Kidney (tissue), 14 donors: Measurements from ENCODE around the gene PRICKLE2. TPM values are rescaled to one million over a fixed set of nuclear protein-coding genes. Genes with fewer than 3 reads are reported as not detected.

Source experiments
- DNase-seq, 5 donors: peaks; one replicate each; pipeline ENCODE4 v3.0.0-alpha.2; 2013 to 2020
- FAIRE-seq: peaks from 2 replicates; lab custom pipeline; 2012; peaks lifted over from hg19 to GRCh38; lab: Jason Lieb, UNC
- H3K27ac ChIP-seq, 2 donors: one replicate each; pipeline ENCODE4 v1.7.0; 2013; ENCODE audit warnings: low read depth in 2 of 2, low read length in 2 of 2, inconsistent platforms in 1 of 2
- H3K27me3 ChIP-seq: one replicate; pipeline ENCODE4 v1.7.1; 2013; ENCODE audit warnings: low read length, inconsistent platforms; ENCODE audit not compliant: control insufficient read depth, insufficient read depth
- H3K36me3 ChIP-seq, 3 donors: one replicate each; pipeline versions ENCODE4 v1.7.0 to v1.7.1; 2013; ENCODE audit warnings: low read length in 3 of 3, control low read depth in 1 of 3, inconsistent platforms in 1 of 3; ENCODE audit not compliant: insufficient read depth in 3 of 3, control insufficient read depth in 2 of 3
- H3K4me1 ChIP-seq, 3 donors: one replicate each; pipeline versions ENCODE4 v1.7.0 to v1.7.1; 2013; ENCODE audit warnings: low read length in 3 of 3, inconsistent platforms in 1 of 3, low read depth in 1 of 3; ENCODE audit not compliant: control insufficient read depth in 2 of 3, insufficient read depth in 2 of 3
- H3K4me3 ChIP-seq, 3 donors: one replicate each; pipeline versions ENCODE4 v1.7.0 to v1.8.1; 2013; ENCODE audit warnings: low read length in 3 of 3, control low read depth in 1 of 3, inconsistent platforms in 1 of 3
- H3K9ac ChIP-seq, 3 donors: one replicate each; pipeline versions ENCODE4 v1.7.0 to v1.7.1; 2013; ENCODE audit warnings: low read length in 3 of 3, control low read depth in 1 of 3, inconsistent platforms in 1 of 3
- H3K9me3 ChIP-seq, 3 donors: one replicate each; pipeline versions ENCODE4 v1.7.0 to v1.7.1; 2013; ENCODE audit warnings: low read length in 3 of 3, control low read depth in 1 of 3, inconsistent platforms in 1 of 3; ENCODE audit not compliant: control insufficient read depth in 2 of 3, insufficient read depth in 1 of 3
- intact Hi-C: fragments of 100-400 bp; cut with DNase I; formaldehyde crosslinking; loops from one replicate; pipeline ENCODE4 v1.11.1; 2022
- polyA plus RNA-seq: library from polyadenylated mRNA; stranded (reverse); fragments of 350-450 nt; fragmentation: Illumina TruSeq; extraction: RNeasy Lipid Tissue Mini Kit (QIAGEN cat#74804); gene quantifications from one replicate; pipeline ENCODE4 v1.2.3, GENCODE V29; 2014; ENCODE audit warnings: low read depth, low replicate concordance; ENCODE audit not compliant: insufficient read depth
- total RNA-seq: library from RNA; stranded (reverse); fragmentation: NEBNext Ultra II Directional; extraction: Animal tissue kit (Norgen Biotek cat#: 25700); gene quantifications from one replicate; pipeline ENCODE4 v1.2.1, GENCODE V29; 2021
- TF ChIP-seq, protein P1 (sequence below): IDR thresholded peaks from 3 replicates; pipeline ENCODE4 v1.5.1; 2012; ENCODE audit warnings: mild to moderate bottlenecking, moderate library complexity, borderline replicate concordance; ENCODE audit not compliant: insufficient read depth; ENCODE audit errors: extremely low read depth
- donor health status: control.
- donor health status: control.
- donor health status: control.
- donor health status: control.
- donor health status: control.
- donor health status: DM: yes; HTN: yes; CAD: no.
- donor health status: Normal renal cell carcinoma (clear cell type).

The PRICKLE2 gene
- total and polyA plus RNA-seq, 2 donors from 2014 or later = 3.5 to 22.9 TPM

DNA sequence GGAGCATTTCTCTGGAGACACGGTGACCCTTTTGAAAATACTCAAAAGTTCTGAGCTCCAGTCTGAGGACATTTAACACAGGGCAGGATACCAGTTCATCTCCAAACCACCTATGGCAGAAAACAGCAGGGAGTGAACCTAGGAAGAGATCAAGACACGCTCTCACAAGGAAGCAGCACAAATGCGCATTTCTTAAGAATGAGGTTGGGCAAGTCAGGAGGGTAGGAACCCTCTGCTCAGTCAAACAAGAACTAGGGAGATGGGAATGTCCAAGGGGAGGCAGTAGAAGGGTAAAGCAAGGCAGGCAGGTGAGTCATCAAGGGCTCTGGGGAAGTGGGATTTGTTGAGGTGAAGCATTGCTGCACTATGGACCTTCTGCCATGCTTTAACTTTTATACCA is 141.7 kb downstream of the PRICKLE2 start:
- Histone ChIP-seq H3K27me3 (no peaks in the 10 kb centered on the region), H3K4me3 (no peak overlapping the region), H3K27ac (no peak overlapping the region), H3K9me3 (no peaks in the 10 kb centered on the region), H3K4me1 (peaks cover 0 to 3% (median 0%) of the 10 kb centered on the region in 3 donors), H3K9ac (no peak overlapping the region), H3K36me3 (no peaks in the 10 kb centered on the region)
- intact Hi-C loops = no loop called here
- DNase-seq = no peak
- TF ChIP-seq, protein P1, sequence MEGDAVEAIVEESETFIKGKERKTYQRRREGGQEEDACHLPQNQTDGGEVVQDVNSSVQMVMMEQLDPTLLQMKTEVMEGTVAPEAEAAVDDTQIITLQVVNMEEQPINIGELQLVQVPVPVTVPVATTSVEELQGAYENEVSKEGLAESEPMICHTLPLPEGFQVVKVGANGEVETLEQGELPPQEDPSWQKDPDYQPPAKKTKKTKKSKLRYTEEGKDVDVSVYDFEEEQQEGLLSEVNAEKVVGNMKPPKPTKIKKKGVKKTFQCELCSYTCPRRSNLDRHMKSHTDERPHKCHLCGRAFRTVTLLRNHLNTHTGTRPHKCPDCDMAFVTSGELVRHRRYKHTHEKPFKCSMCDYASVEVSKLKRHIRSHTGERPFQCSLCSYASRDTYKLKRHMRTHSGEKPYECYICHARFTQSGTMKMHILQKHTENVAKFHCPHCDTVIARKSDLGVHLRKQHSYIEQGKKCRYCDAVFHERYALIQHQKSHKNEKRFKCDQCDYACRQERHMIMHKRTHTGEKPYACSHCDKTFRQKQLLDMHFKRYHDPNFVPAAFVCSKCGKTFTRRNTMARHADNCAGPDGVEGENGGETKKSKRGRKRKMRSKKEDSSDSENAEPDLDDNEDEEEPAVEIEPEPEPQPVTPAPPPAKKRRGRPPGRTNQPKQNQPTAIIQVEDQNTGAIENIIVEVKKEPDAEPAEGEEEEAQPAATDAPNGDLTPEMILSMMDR = no peak
- FAIRE-seq = no peak

DNA sequence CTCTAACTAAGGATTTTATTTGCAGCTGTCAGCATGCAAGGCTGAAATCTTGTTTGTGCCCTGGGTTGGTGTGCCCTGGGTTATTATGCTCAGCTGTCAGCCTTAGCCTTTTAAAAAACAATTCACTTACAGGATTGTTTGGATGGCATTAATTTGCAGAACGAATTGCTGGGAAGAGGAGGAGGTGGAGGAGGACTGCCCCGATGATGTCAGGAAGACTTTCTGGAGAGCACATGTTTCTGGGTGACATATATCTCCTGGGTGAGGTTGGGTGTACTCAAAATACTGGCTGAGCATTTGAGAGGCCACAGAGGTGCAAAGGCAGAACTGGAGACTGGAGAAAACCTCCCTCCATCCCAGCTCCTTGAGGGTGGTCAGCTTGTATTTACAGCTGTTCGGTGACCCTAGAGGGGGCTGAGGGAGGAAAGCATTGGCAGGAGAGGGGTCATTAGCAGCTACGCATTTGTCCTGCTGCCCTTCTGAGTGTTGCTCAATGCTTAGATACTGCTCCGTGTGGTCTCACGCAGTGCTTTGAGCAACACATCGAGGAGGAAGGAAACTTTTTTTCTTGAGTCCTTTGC is 142.2 kb downstream of the PRICKLE2 start:
- no peak overlapping the region for H3K9ac ChIP-seq
- DNase-seq = peak in 4 of 5 donors; percentile 18 to 54 (median 42)
- TF ChIP-seq, protein P1 = no peak
- intact Hi-C loops = no loop called here
- no peaks in the 10 kb centered on the region for H3K9me3 ChIP-seq
- no peak overlapping the region for H3K27ac ChIP-seq
- H3K36me3 ChIP-seq = no peaks in the 10 kb centered on the region
- no peak overlapping the region for H3K4me3 ChIP-seq
- peaks cover 0 to 3% (median 0%) of the 10 kb centered on the region in 3 donors for H3K4me1 ChIP-seq
- no peak for FAIRE-seq
- no peaks in the 10 kb centered on the region for H3K27me3 ChIP-seq

DNA sequence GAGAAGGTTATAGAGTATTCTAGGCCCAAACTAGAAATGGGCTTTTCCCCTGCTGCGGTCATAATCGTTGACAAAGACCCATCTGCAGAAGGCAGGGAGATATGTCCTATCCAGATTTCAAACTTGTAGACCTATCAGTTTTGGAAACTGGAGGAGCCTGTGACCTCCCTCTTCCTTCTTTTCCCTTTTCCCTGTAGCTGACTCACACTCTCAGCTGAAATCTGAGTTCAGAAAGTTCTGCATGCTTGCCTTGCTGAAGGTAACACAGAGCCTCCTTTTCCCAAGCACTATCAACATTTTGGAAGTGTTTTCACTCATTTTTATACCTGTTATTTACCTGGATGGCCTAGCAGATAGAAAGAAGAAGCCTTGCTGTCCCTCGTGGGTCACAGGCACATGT is 142.9 kb downstream of the PRICKLE2 start:
- TF ChIP-seq, protein P1 = no peak
- no peaks in the 10 kb centered on the region for H3K36me3 ChIP-seq
- FAIRE-seq (no peak), DNase-seq (peak in 1 of 5 donors; percentile 22)
- no peaks in the 10 kb centered on the region for H3K27me3 ChIP-seq
- peaks cover 0 to 3% (median 0%) of the 10 kb centered on the region in 3 donors for H3K4me1 ChIP-seq
- intact Hi-C loops = no loop called here
- no peak overlapping the region for H3K27ac ChIP-seq
- H3K9me3 ChIP-seq = no peaks in the 10 kb centered on the region
- H3K4me3 ChIP-seq = no peak overlapping the region
- H3K9ac ChIP-seq = no peak overlapping the region

DNA sequence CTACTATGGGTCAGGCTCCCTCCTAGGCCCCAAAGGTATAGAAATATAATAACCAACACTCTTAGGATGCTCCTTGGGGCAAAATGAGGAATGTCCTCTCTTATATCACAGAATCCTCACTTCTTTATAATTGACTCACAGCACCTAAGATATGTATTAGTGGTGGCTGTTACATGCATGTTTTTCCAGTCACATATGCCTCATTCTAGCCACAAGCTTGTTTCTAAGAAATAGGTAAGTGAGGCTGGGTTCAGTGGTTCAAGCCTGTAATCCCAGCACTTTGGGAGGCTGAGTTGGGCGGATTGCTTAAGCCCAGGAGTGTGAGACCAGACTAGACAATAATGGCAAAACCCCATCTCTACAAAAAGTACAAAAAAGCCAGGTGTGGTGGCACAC is 144.0 kb downstream of the PRICKLE2 start:
- no peak overlapping the region for H3K9ac ChIP-seq
- no peak overlapping the region for H3K27ac ChIP-seq
- intact Hi-C loops = no loop called here
- no peaks in the 10 kb centered on the region for H3K9me3 ChIP-seq
- H3K27me3 ChIP-seq = no peaks in the 10 kb centered on the region
- FAIRE-seq = no peak
- peaks cover 0 to 3% (median 0%) of the 10 kb centered on the region in 3 donors for H3K4me1 ChIP-seq
- TF ChIP-seq, protein P1 = no peak
- H3K36me3 ChIP-seq = no peaks in the 10 kb centered on the region
- H3K4me3 ChIP-seq = no peak overlapping the region
- no peak for DNase-seq
